HCT116 (cell line): ENCODE results near the gene KLF11. TPM values are rescaled to one million over a fixed set of nuclear protein-coding genes. Genes with fewer than 3 reads are reported as not detected.

Experiments used
- ATAC-seq: fragments of 200-7000 bp; cut with Tn5 transposase; 2 replicates; pipeline ENCODE4 v1.9.1; 2020; ENCODE audit warnings: mild to moderate bottlenecking, moderate library complexity
- BruUV-seq: library from RNA; stranded (reverse); fragments of 400-500 nt; replicated peaks from 2 replicates; lab custom pipeline; 2021; lab: Mats Ljungman, UMichigan
- CTCF ChIA-PET: fragments of 300-600 bp; sonication (Branson Sonifier 250); formaldehyde crosslinking; loops from one replicate; lab custom pipeline; 2021; ENCODE audit warnings: antibody characterized with exemption; lab: Charles Lee
- POLR2A ChIA-PET: fragments of 300-600, 350-600 bp; sonication (Branson Sonifier 250); formaldehyde crosslinking; loops from one replicate; lab custom pipeline; 2021; ENCODE audit warnings: antibody characterized with exemption; lab: Charles Lee
- RAD21 ChIA-PET, 2 experiments: fragments of 300-600 bp; sonication (Branson Sonifier 250); formaldehyde crosslinking; loops; one replicate each; lab custom pipeline; 2023; ENCODE audit warnings: low total read pairs in 2 of 2; ENCODE audit not compliant: uncharacterized antibody in 2 of 2, unreplicated experiment in 2 of 2, low non-redundant PET in 1 of 2; lab: Charles Lee
- DNase-seq: peaks from one replicate; pipeline ENCODE4 v3.0.0-alpha.2; 2010; ENCODE audit warnings: low read depth, low spot score
- H2AFZ ChIP-seq: fragments of 200-600 bp; shearing (Covaris generic), sonication (generic); 2 replicates; pipeline ENCODE4 v1.6.1; 2017; ENCODE audit warnings: low read depth, mixed run types, mixed read lengths, antibody characterized with exemption, low read length; ENCODE audit not compliant: poor library complexity, severe bottlenecking
- H3K27ac ChIP-seq: 2 replicates; pipeline ENCODE4 v1.5.1; 2012; ENCODE audit warnings: low read depth, low read length
- H3K27me3 ChIP-seq: fragments of 200-600 bp; sonication (generic); 2 replicates; pipeline ENCODE4 v1.6.1; 2016; ENCODE audit warnings: mixed run types, low read length, mixed read lengths; ENCODE audit not compliant: insufficient read depth
- H3K36me3 ChIP-seq, 2 experiments: fragments of 200-500 bp in 1 of 2; fragments of 200-600 bp in 1 of 2; sonication (Bioruptor generic) in 1 of 2; sonication (generic) in 1 of 2; 2 replicates each; pipeline versions ENCODE4 v1.5.1 to v1.6.1; 2014 to 2016; ENCODE audit warnings: low read length in 2 of 2, inconsistent platforms in 1 of 2, mixed read lengths in 1 of 2, mixed run types in 1 of 2; ENCODE audit not compliant: insufficient read depth in 2 of 2, control insufficient read depth in 1 of 2
- H3K4me1 ChIP-seq, 2 experiments: fragments of 200-600 bp in 1 of 2; sonication (generic) in 1 of 2; 2 replicates each; pipeline versions ENCODE4 v1.5.1 to v1.6.1; 2012 to 2017; ENCODE audit warnings: low read length in 2 of 2, inconsistent platforms in 1 of 2, mild to moderate bottlenecking in 1 of 2, mixed read lengths in 1 of 2, mixed run types in 1 of 2, moderate library complexity in 1 of 2; ENCODE audit not compliant: insufficient read depth in 2 of 2, control insufficient read depth in 1 of 2
- H3K4me2 ChIP-seq: fragments of 200-600 bp; sonication (generic); 2 replicates; pipeline ENCODE4 v1.6.1; 2017; ENCODE audit warnings: mixed run types, low read length, mixed read lengths
- H3K4me3 ChIP-seq, 2 experiments: fragments of 200-600 bp in 1 of 2; sonication (generic) in 1 of 2; replicated peaks in 1 of 2; 2 replicates each; pipeline ENCODE4 v1.5.1; 2011 to 2016; ENCODE audit warnings: low read length in 2 of 2, control low read depth in 1 of 2, low read depth in 1 of 2, mild to moderate bottlenecking in 1 of 2, mixed read lengths in 1 of 2, mixed run types in 1 of 2
- H3K79me2 ChIP-seq: fragments of 200-600 bp; sonication (generic); 2 replicates; pipeline ENCODE4 v1.6.1; 2017; ENCODE audit warnings: mild to moderate bottlenecking, mixed run types, low read length, moderate library complexity, mixed read lengths; ENCODE audit not compliant: insufficient read depth
- H3K9ac ChIP-seq: fragments of 200-600 bp; sonication (generic); 2 replicates; pipeline ENCODE4 v1.6.1; 2016; ENCODE audit warnings: low read length, mixed read lengths
- H3K9me2 ChIP-seq: fragments of 200-600 bp; sonication (generic), shearing (Covaris generic); 2 replicates; pipeline ENCODE4 v1.6.1; 2017; ENCODE audit warnings: mixed run types, mild to moderate bottlenecking, moderate library complexity; ENCODE audit not compliant: insufficient read depth
- H3K9me3 ChIP-seq, 2 experiments: fragments of 200-500 bp in 1 of 2; fragments of 200-600 bp in 1 of 2; sonication (Bioruptor generic) in 1 of 2; sonication (generic) in 1 of 2; 2 replicates each; pipeline ENCODE4 v1.6.1; 2014 to 2017; ENCODE audit warnings: low read length in 2 of 2, mixed read lengths in 2 of 2, inconsistent platforms in 1 of 2, low read depth in 1 of 2, mild to moderate bottlenecking in 1 of 2, mixed run types in 1 of 2, moderate library complexity in 1 of 2; ENCODE audit not compliant: control insufficient read depth in 1 of 2, insufficient read depth in 1 of 2
- H4K20me1 ChIP-seq: fragments of 200-600 bp; sonication (generic), shearing (Covaris generic); 2 replicates; pipeline ENCODE4 v1.6.1; 2017; ENCODE audit warnings: mixed run types, mild to moderate bottlenecking, moderate library complexity; ENCODE audit not compliant: insufficient read depth
- ATF3 ChIP-seq: IDR thresholded peaks from 2 replicates; pipeline ENCODE4 v1.6.1; 2012
- EGR1 ChIP-seq: IDR thresholded peaks from 2 replicates; pipeline ENCODE4 v1.6.1; 2012; ENCODE audit warnings: low read depth
- EZH2 ChIP-seq: fragments of 200-600 bp; sonication (generic); IDR thresholded peaks from 2 replicates; pipeline ENCODE4 v1.6.1; 2017; ENCODE audit warnings: antibody characterized with exemption, mixed run types
- FOSL1 ChIP-seq: IDR thresholded peaks from 2 replicates; pipeline ENCODE4 v1.6.1; 2012; ENCODE audit warnings: low read depth
- POLR2A ChIP-seq: IDR thresholded peaks from 2 replicates; pipeline ENCODE4 v1.7.0; 2011; ENCODE audit warnings: borderline replicate concordance; ENCODE audit not compliant: insufficient read depth, insufficient read length; ENCODE audit errors: extremely low read depth
- POLR2AphosphoS5 ChIP-seq: IDR thresholded peaks from 2 replicates; pipeline ENCODE4 v1.6.1; 2011; ENCODE audit warnings: mild to moderate bottlenecking, low read depth, low read length, moderate library complexity
- RAD21 ChIP-seq: IDR thresholded peaks from 2 replicates; pipeline ENCODE4 v1.6.1; 2012; ENCODE audit warnings: low read depth, mild to moderate bottlenecking
- SIN3A ChIP-seq: IDR thresholded peaks from 2 replicates; pipeline ENCODE4 v1.6.1; 2012; ENCODE audit warnings: low read depth
- TCF7L2 ChIP-seq: IDR thresholded peaks from 2 replicates; pipeline ENCODE4 v1.7.0; 2011; ENCODE audit warnings: borderline replicate concordance, inconsistent platforms; ENCODE audit not compliant: insufficient read depth, insufficient read length; ENCODE audit errors: extremely low read depth
- ZBTB33 ChIP-seq: IDR thresholded peaks from 2 replicates; pipeline ENCODE4 v1.6.1; 2011; ENCODE audit warnings: mild to moderate bottlenecking, low read length, moderate library complexity; ENCODE audit not compliant: insufficient replicate concordance; ENCODE audit errors: extremely low read depth
- intact Hi-C: fragments of 100-400 bp; cut with micrococcal nuclease; formaldehyde crosslinking; loops from 2 replicates; pipeline ENCODE4 v1.10.0; 2022
- total RNA-seq: library from RNA; stranded (reverse); gene quantifications from one replicate; pipeline ENCODE4 v1.2.1, GENCODE V29; 2021; ENCODE audit not compliant: unreplicated experiment

Gene KLF11
- total RNA-seq, 1 experiment from 2014 or later = 9.0 TPM

GRCh38 chr2:10071595-10071994, 28.2 kb downstream of the KLF11 start:
- Histone ChIP-seq H4K20me1 (no peaks in the 10 kb centered on the region), H3K27ac (no peak overlapping the region), H3K79me2 (no peaks in the 10 kb centered on the region), H3K36me3 (no peaks in the 10 kb centered on the region), H3K9ac (no peak overlapping the region)
- ChIA-PET CTCF (interaction anchor here (1.3 to 5.3 kb wide), 12 partner anchors 14 to 588 kb away, joined by 3 to 91 read pairs (median 6); no protein-coding TSS in a partner anchor), RAD21 (interaction anchor here (1.7 to 2.6 kb wide), 3 partner anchors 25 to 364 kb away, joined by 9 to 22 read pairs (median 18); no protein-coding TSS in a partner anchor)
- ATAC-seq = no peak
- TF ChIP-seq FOSL1 (no peak), TCF7L2 (no peak), ZBTB33 (no peak), POLR2A (no peak), ATF3 (no peak), POLR2AphosphoS5 (no peak), EGR1 (no peak), RAD21 (no peak), SIN3A (no peak), EZH2 (no peak)
- TF ChIP-seq, all 23 proteins: peak for 0
- intact Hi-C loops = loop anchor here (5.0 kb wide), 1 partner anchor 596 kb away; no protein-coding TSS in a partner anchor
- BruUV-seq = no TSS peak
- H3K9me2 ChIP-seq = no peaks in the 10 kb centered on the region
- no peak overlapping the region for H2AFZ ChIP-seq
- no peak overlapping the region for H3K4me2 ChIP-seq
- no peak overlapping the region for H3K4me3 ChIP-seq
- POLR2A ChIA-PET = interaction anchor here (1.0 kb wide), 1 partner anchor 338 kb away, joined by 3 read pairs; no protein-coding TSS in a partner anchor
- H3K4me1 ChIP-seq = peaks cover 0 to 8% of the 10 kb centered on the region in 2 experiments; a peak in 2 of 4 replicates
- DNase-seq = no peak
- no peaks in the 10 kb centered on the region for H3K9me3 ChIP-seq
- no peaks in the 10 kb centered on the region for H3K27me3 ChIP-seq
